GM21447 (cell line): ENCODE data around the gene MCUB.

ENCODE experiments used
- ATAC-seq: cut with Tn5 transposase; IDR thresholded peaks from one replicate; pipeline ENCODE4 v1.9.1; 2021; ENCODE audit not compliant: unreplicated experiment

Gene MCUB

GRCh38 chr4:109728385-109728784, 168.3 kb downstream of the MCUB start:
- ATAC-seq, result no peak

- no peak for ATAC-seq
Observed at GRCh38 chr4:109729117-109729717, 169.2 kb downstream of the MCUB start.

- peak; percentile 75 for ATAC-seq
Observed at GRCh38 chr4:109729718-109730618, 169.9 kb downstream of the MCUB start, which contains the start of gene PLA2G12A. Gene PLA2G12A, minus strand, starts transcription at chr4:109730070. Its CDS starts 261 bp downstream, at chr4:109729809.

GRCh38 chr4:109730619-109731545, 170.8 kb downstream of the MCUB start:
- ATAC-seq, result no peak

- ATAC-seq, result no peak
Observed at GRCh38 chr4:109733728-109734127, 173.7 kb downstream of the MCUB start.

- ATAC-seq, result no peak
Observed at GRCh38 chr4:109735566-109736365, 175.7 kb downstream of the MCUB start.
